ENCODE data around the gene METRNL. TPM values are rescaled to one million over a fixed set of nuclear protein-coding genes. Genes with fewer than 3 reads are reported as not detected.
"Not testable (repeated sequence)": the region's sequence is repeated elsewhere in the genome, so short reads cannot be mapped to it uniquely, and the experiment has no call there.

Gene METRNL
- total RNA-seq, 1 experiment from 2014 or later = 21.0 TPM

DNA sequence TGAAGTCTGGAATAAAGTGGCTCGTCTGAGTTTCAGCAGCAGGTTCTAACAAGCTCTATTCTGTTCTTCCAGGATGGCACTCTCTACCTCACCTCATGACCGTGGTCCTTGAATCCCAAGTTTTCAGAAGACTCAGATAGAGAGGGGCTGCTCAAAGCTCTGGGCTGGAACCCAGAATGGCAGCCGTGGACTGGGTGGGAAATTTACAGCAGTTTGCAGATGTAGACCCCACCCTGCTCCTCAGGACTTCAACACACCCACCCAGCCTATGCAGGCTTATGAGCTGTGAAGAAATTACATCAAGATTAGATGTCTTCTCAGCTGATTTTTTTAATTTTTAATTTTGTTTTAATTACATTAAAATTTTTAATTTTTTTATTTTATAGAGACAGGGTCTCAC is 59.4 kb downstream of the METRNL start:
- Histone ChIP-seq H3K9me3 (ENCODE audit: control insufficient read depth, insufficient read depth, low read depth, low read length) (no peaks in the 10 kb centered on the region), H3K27ac (ENCODE audit: low read length) (no peak overlapping the region), H3K4me1 (ENCODE audit: control insufficient read depth, insufficient read depth, low read length) (no peaks in the 10 kb centered on the region; the same call in 1 of the 2 replicates), H3K4me3 (ENCODE audit: low read depth in 2 of 2, low read length in 2 of 2) (no peak overlapping the region), H3K27me3 (ENCODE audit: control insufficient read depth, insufficient read depth, low read length) (no peaks in the 10 kb centered on the region), H3K36me3 (ENCODE audit: control insufficient read depth, insufficient read depth, low read length) (no peaks in the 10 kb centered on the region)
- DNase-seq (ENCODE audit: low read depth, low spot score) (no peak), ATAC-seq (no peak)
- in situ Hi-C loops (cut with HindIII; ENCODE audit: low pct_unique_long_range_greater_than_20kb, low sequenced_read_pairs) (no loop called here), intact Hi-C loops (cut with micrococcal nuclease; ENCODE audit: unreplicated experiment) (no loop called here)
- TF ChIP-seq, protein P1, sequence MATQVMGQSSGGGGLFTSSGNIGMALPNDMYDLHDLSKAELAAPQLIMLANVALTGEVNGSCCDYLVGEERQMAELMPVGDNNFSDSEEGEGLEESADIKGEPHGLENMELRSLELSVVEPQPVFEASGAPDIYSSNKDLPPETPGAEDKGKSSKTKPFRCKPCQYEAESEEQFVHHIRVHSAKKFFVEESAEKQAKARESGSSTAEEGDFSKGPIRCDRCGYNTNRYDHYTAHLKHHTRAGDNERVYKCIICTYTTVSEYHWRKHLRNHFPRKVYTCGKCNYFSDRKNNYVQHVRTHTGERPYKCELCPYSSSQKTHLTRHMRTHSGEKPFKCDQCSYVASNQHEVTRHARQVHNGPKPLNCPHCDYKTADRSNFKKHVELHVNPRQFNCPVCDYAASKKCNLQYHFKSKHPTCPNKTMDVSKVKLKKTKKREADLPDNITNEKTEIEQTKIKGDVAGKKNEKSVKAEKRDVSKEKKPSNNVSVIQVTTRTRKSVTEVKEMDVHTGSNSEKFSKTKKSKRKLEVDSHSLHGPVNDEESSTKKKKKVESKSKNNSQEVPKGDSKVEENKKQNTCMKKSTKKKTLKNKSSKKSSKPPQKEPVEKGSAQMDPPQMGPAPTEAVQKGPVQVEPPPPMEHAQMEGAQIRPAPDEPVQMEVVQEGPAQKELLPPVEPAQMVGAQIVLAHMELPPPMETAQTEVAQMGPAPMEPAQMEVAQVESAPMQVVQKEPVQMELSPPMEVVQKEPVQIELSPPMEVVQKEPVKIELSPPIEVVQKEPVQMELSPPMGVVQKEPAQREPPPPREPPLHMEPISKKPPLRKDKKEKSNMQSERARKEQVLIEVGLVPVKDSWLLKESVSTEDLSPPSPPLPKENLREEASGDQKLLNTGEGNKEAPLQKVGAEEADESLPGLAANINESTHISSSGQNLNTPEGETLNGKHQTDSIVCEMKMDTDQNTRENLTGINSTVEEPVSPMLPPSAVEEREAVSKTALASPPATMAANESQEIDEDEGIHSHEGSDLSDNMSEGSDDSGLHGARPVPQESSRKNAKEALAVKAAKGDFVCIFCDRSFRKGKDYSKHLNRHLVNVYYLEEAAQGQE (IDR thresholded peaks at IDR 0.05; ENCODE audit: insufficient read depth in 1 of 2, low read depth in 2 of 2, low read length in 1 of 2) = no peak
- TF ChIP-seq CTCF (IDR thresholded peaks at IDR 0.05) (no peak), SIN3A (IDR thresholded peaks at IDR 0.05; ENCODE audit: borderline replicate concordance, insufficient read depth, low read depth, low read length) (no peak), TCF7L2 (IDR thresholded peaks at IDR 0.05; ENCODE audit: low read depth, low read length) (no peak), POLR2AphosphoS5 (IDR thresholded peaks at IDR 0.05; ENCODE audit: low read depth, low read length) (no peak)
- BruUV-seq (replicated peaks) = no TSS peak
- CTCF ChIA-PET = no interaction called here
- POLR2A ChIA-PET = no interaction called here

GRCh38 chr17:83139541-83140248 is 60.3 kb downstream of the METRNL start:
- BruUV-seq (replicated peaks); H3K27ac ChIP-seq (ENCODE audit: low read length); CTCF ChIA-PET; POLR2A ChIA-PET; H3K36me3 ChIP-seq (ENCODE audit: control insufficient read depth, insufficient read depth, low read length); ATAC-seq; H3K4me3 ChIP-seq (ENCODE audit: low read depth in 2 of 2, low read length in 2 of 2); H3K27me3 ChIP-seq (ENCODE audit: control insufficient read depth, insufficient read depth, low read length); H3K4me1 ChIP-seq (ENCODE audit: control insufficient read depth, insufficient read depth, low read length); intact Hi-C loops (cut with micrococcal nuclease; ENCODE audit: unreplicated experiment); H3K9me3 ChIP-seq (ENCODE audit: control insufficient read depth, insufficient read depth, low read depth, low read length); in situ Hi-C loops (cut with HindIII; ENCODE audit: low pct_unique_long_range_greater_than_20kb, low sequenced_read_pairs); DNase-seq (ENCODE audit: low read depth, low spot score): not testable (repeated sequence)

DNA sequence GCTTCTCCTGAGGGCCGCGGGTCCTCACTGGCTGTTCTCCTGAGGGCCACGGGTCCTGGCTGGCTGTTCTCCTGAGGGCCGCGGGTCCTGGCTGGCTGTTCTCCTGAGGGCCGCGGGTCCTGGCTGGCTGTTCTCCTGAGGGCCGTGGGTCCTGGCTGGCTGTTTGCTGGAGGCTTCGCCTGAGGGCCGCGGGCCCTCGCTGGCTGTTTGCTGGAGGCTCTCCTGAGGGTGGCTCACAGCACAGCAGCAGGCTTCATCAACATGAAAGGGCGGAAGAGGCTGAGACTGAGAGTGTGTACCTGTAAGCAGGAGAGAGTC is 60.8 kb downstream of the METRNL start:
- in situ Hi-C loops (cut with HindIII; ENCODE audit: low pct_unique_long_range_greater_than_20kb, low sequenced_read_pairs); ATAC-seq; BruUV-seq (replicated peaks); DNase-seq (ENCODE audit: low read depth, low spot score); H3K4me1 ChIP-seq (ENCODE audit: control insufficient read depth, insufficient read depth, low read length); H3K36me3 ChIP-seq (ENCODE audit: control insufficient read depth, insufficient read depth, low read length); POLR2A ChIA-PET; H3K27ac ChIP-seq (ENCODE audit: low read length); H3K9me3 ChIP-seq (ENCODE audit: control insufficient read depth, insufficient read depth, low read depth, low read length); H3K27me3 ChIP-seq (ENCODE audit: control insufficient read depth, insufficient read depth, low read length); H3K4me3 ChIP-seq (ENCODE audit: low read depth in 2 of 2, low read length in 2 of 2); intact Hi-C loops (cut with micrococcal nuclease; ENCODE audit: unreplicated experiment); CTCF ChIA-PET: not testable (repeated sequence)

Measured in Panc1 (cell line).